CD4-positive, alpha-beta T cell treated with Interleukin-21 for 1 hour (primary cell): ENCODE measurements around the gene BTBD8.
"Not testable (repeated sequence)": the region's sequence is repeated elsewhere in the genome, so short reads cannot be mapped to it uniquely, and the experiment has no call there.

Source experiments
- DNase-seq: peaks from one replicate; pipeline ENCODE4 v3.0.0-alpha.2; 2020

The BTBD8 gene

GRCh38 chr1:92080128-92080985 is at the start of gene BTBD8:
TSS of gene BTBD8 (plus strand) at chr1:92080345. CDS start at chr1:92080572, 227 bp downstream.
- peak; percentile 88 for DNase-seq

- no peak for DNase-seq
Observed at GRCh38 chr1:92030656-92031107, 49.5 kb upstream of the BTBD8 start.

GRCh38 chr1:92031281-92032110 is 48.6 kb upstream of the BTBD8 start:
- no peak for DNase-seq

GRCh38 chr1:92037400-92037799 is 42.7 kb upstream of the BTBD8 start:
- no peak for DNase-seq

- no peak for DNase-seq
Observed at GRCh38 chr1:92038695-92039346, 41.3 kb upstream of the BTBD8 start.

GRCh38 chr1:92040971-92041370 is 39.2 kb upstream of the BTBD8 start:
- DNase-seq: no peak

- no peak for DNase-seq
Observed at GRCh38 chr1:92043621-92044020, 36.5 kb upstream of the BTBD8 start.

GRCh38 chr1:92045766-92046495 is 34.2 kb upstream of the BTBD8 start:
- DNase-seq: no peak

GRCh38 chr1:92051948-92052347 is 28.2 kb upstream of the BTBD8 start:
- DNase-seq: no peak

GRCh38 chr1:92065042-92065441 is 15.1 kb upstream of the BTBD8 start:
- DNase-seq: no peak

- DNase-seq: no peak
Observed at GRCh38 chr1:92066321-92066720, 13.8 kb upstream of the BTBD8 start.

GRCh38 chr1:92070892-92071291 is 9.3 kb upstream of the BTBD8 start:
- no peak for DNase-seq

GRCh38 chr1:92074446-92074845 is 5.7 kb upstream of the BTBD8 start:
- DNase-seq: not testable (repeated sequence)

- no peak for DNase-seq
Observed at GRCh38 chr1:92075311-92075710, 4.8 kb upstream of the BTBD8 start, which contains the start of gene SETSIP. TSS of gene SETSIP (minus strand) at chr1:92075411. CDS start at chr1:92075411, 0 bp downstream.

GRCh38 chr1:92076363-92076762 is 3.8 kb upstream of the BTBD8 start:
- no peak for DNase-seq

GRCh38 chr1:92078077-92078476 is 2.1 kb upstream of the BTBD8 start:
- not testable (repeated sequence) for DNase-seq

GRCh38 chr1:92079441-92079840 is 704 bp upstream of the BTBD8 start:
- DNase-seq: no peak

GRCh38 chr1:92081031-92081430 is 886 bp downstream of the BTBD8 start:
- DNase-seq: no peak

GRCh38 chr1:92084651-92085050 is 4.5 kb downstream of the BTBD8 start:
- no peak for DNase-seq

- DNase-seq: no peak
Observed at GRCh38 chr1:92085727-92086126, 5.6 kb downstream of the BTBD8 start.

- DNase-seq: no peak
Observed at GRCh38 chr1:92087542-92087941, 7.4 kb downstream of the BTBD8 start.

- DNase-seq: no peak
Observed at GRCh38 chr1:92091625-92092024, 11.5 kb downstream of the BTBD8 start.
